Measurements from ENCODE around the gene PCSK5. TPM values are rescaled to one million over a fixed set of nuclear protein-coding genes. Genes with fewer than 3 reads are reported as not detected.

The PCSK5 gene
- polyA plus RNA-seq, 3 donors: 4.8 to 13.0 (median 7.1) TPM

DNA sequence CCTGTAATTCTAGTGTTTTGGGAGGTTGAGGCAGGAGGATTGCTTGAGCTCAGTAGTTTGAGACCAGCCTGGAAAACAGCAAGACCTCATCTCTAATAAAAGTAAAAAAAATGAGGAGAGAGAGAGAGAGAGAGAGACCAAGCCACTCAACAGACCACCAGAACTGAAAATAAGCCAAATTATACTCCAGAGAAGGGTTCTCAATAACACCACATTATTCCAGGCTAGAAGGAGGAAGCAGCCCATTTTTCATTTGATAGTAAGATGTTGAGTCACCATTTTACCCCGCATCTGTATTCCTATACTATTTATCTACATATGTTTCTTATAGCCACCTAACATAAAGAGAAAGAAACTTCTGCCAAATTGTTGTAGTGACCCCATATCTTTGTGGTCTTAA, 134.8 kb downstream of the PCSK5 start:
- TF ChIP-seq, protein P1, sequence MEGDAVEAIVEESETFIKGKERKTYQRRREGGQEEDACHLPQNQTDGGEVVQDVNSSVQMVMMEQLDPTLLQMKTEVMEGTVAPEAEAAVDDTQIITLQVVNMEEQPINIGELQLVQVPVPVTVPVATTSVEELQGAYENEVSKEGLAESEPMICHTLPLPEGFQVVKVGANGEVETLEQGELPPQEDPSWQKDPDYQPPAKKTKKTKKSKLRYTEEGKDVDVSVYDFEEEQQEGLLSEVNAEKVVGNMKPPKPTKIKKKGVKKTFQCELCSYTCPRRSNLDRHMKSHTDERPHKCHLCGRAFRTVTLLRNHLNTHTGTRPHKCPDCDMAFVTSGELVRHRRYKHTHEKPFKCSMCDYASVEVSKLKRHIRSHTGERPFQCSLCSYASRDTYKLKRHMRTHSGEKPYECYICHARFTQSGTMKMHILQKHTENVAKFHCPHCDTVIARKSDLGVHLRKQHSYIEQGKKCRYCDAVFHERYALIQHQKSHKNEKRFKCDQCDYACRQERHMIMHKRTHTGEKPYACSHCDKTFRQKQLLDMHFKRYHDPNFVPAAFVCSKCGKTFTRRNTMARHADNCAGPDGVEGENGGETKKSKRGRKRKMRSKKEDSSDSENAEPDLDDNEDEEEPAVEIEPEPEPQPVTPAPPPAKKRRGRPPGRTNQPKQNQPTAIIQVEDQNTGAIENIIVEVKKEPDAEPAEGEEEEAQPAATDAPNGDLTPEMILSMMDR (IDR thresholded peaks at IDR 0.05): no peak
- Histone ChIP-seq H3K4me2 (replicated peaks; ENCODE audit: extremely low read depth, low read length, poor library complexity, severe bottlenecking) (no peak overlapping the region), H3K27ac (ENCODE audit: low read depth in 1 of 2, low read length in 2 of 2) (no peak overlapping the region), H3K9ac (ENCODE audit: insufficient read depth, low read length, poor library complexity, severe bottlenecking) (no peak overlapping the region), H3K36me3 (replicated peaks in 1 of 2; ENCODE audit: control insufficient read depth in 1 of 2, insufficient read depth in 2 of 2, low read length in 2 of 2) (peaks cover 0 to 52% of the 10 kb centered on the region in 2 donors), H3K4me1 (ENCODE audit: control insufficient read depth in 1 of 2, insufficient read depth in 2 of 2, low read length in 2 of 2) (no peaks in the 10 kb centered on the region), H3K79me2 (ENCODE audit: insufficient read depth, low read length) (no peaks in the 10 kb centered on the region), H3K4me3 (replicated peaks in 1 of 3; ENCODE audit: low read depth in 2 of 3, low read length in 3 of 3) (no peak overlapping the region), H4K20me1 (ENCODE audit: insufficient read depth, low read length) (peaks cover 15% of the 10 kb centered on the region), H2AFZ (ENCODE audit: insufficient read depth, low read depth, low read length, poor library complexity, severe bottlenecking) (no peak overlapping the region), H3K9me3 (replicated peaks in 1 of 2; ENCODE audit: control insufficient read depth in 1 of 2, insufficient read depth in 1 of 2, low read length in 2 of 2) (no peaks in the 10 kb centered on the region), H3K27me3 (ENCODE audit: control insufficient read depth in 2 of 2, insufficient read depth in 2 of 2, low read length in 2 of 2) (no peaks in the 10 kb centered on the region)
- peaks cover 0 to 3% (median 0%) of the 10 kb centered on the region in 7 donors for H3K9me3 Mint-ChIP-seq
- peaks cover 7% of the 10 kb centered on the region for H3K4me1 Mint-ChIP-seq
- H3K27ac Mint-ChIP-seq: no peak overlapping the region
- intact Hi-C loops (cut with micrococcal nuclease): no loop called here
- WGBS (ENCODE audit: insufficient coverage): no CpG with 5 or more reads among the region's 1 CpG
- peaks cover 0 to 2% (median 0%) of the 10 kb centered on the region in 3 donors for H3K27me3 Mint-ChIP-seq (ENCODE audit: low read depth in 3 of 3)
- DNase-seq: no peak
- peaks cover 45 to 47% of the 10 kb centered on the region in 2 donors for H3K36me3 Mint-ChIP-seq
- no peak overlapping the region for H3K4me3 Mint-ChIP-seq

DNA sequence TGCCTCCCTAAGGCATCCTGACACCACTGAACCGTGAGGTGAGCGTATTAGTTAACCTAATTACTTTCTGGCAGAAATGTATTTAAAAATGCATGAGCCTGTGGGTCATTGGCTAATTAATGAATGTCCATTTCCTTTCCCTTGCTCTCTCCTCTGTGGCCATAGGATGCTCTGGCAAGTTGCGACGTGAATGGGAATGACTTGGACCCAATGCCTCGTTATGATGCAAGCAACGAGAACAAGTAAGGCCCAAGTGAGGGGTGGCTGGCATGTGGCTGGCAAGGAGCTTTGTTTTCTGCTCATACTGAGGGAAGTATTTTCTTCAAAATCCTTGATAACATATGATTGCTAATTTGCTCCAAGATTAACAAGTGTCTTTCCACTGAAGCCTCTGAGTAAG, 136.3 kb downstream of the PCSK5 start:
- Histone ChIP-seq H3K4me3 (replicated peaks in 1 of 3; ENCODE audit: low read depth in 2 of 3, low read length in 3 of 3) (no peak overlapping the region), H3K36me3 (replicated peaks in 1 of 2; ENCODE audit: control insufficient read depth in 1 of 2, insufficient read depth in 2 of 2, low read length in 2 of 2) (peaks cover 0 to 58% of the 10 kb centered on the region in 2 donors), H4K20me1 (ENCODE audit: insufficient read depth, low read length) (peaks cover 8% of the 10 kb centered on the region), H2AFZ (ENCODE audit: insufficient read depth, low read depth, low read length, poor library complexity, severe bottlenecking) (no peak overlapping the region), H3K79me2 (ENCODE audit: insufficient read depth, low read length) (no peaks in the 10 kb centered on the region), H3K9ac (ENCODE audit: insufficient read depth, low read length, poor library complexity, severe bottlenecking) (no peak overlapping the region), H3K27ac (ENCODE audit: low read depth in 1 of 2, low read length in 2 of 2) (no peak overlapping the region), H3K4me1 (ENCODE audit: control insufficient read depth in 1 of 2, insufficient read depth in 2 of 2, low read length in 2 of 2) (no peaks in the 10 kb centered on the region), H3K4me2 (replicated peaks; ENCODE audit: extremely low read depth, low read length, poor library complexity, severe bottlenecking) (no peak overlapping the region), H3K27me3 (ENCODE audit: control insufficient read depth in 2 of 2, insufficient read depth in 2 of 2, low read length in 2 of 2) (no peaks in the 10 kb centered on the region), H3K9me3 (replicated peaks in 1 of 2; ENCODE audit: control insufficient read depth in 1 of 2, insufficient read depth in 1 of 2, low read length in 2 of 2) (no peaks in the 10 kb centered on the region)
- TF ChIP-seq, protein P1 (IDR thresholded peaks at IDR 0.05): no peak
- intact Hi-C loops (cut with micrococcal nuclease): no loop called here
- no peak overlapping the region for H3K27ac Mint-ChIP-seq
- DNase-seq: no peak
- peaks cover 52% of the 10 kb centered on the region in 2 donors for H3K36me3 Mint-ChIP-seq
- 87% methylated on average over 2 of the region's 6 CpGs for WGBS (ENCODE audit: insufficient coverage)
- H3K27me3 Mint-ChIP-seq (ENCODE audit: low read depth in 3 of 3): peaks cover 0 to 2% (median 0%) of the 10 kb centered on the region in 3 donors
- H3K4me3 Mint-ChIP-seq: no peak overlapping the region
- H3K4me1 Mint-ChIP-seq: peaks cover 3% of the 10 kb centered on the region
- peaks cover 0 to 6% (median 0%) of the 10 kb centered on the region in 7 donors for H3K9me3 Mint-ChIP-seq
